ENCODE results near the gene MTHFD2. TPM values are rescaled to one million over a fixed set of nuclear protein-coding genes. Genes with fewer than 3 reads are reported as not detected.

The MTHFD2 gene
- total and polyA plus RNA-seq, 2 donors from 2014 or later, result 19.0 to 69.6 TPM

- intact Hi-C loops (cut with DNase I), result no loop called here
- DNase-seq (no peak), FAIRE-seq (no peak)
- no peaks in the 10 kb centered on the region for H3K27me3 ChIP-seq (ENCODE audit: control insufficient read depth, insufficient read depth, low read length)
- no peaks in the 10 kb centered on the region for H3K4me1 ChIP-seq (ENCODE audit: control insufficient read depth in 2 of 3, insufficient read depth in 2 of 3, low read depth in 1 of 3, low read length in 3 of 3)
- no peak overlapping the region for H3K27ac ChIP-seq (ENCODE audit: low read depth in 2 of 2, low read length in 2 of 2)
- H3K36me3 ChIP-seq (ENCODE audit: control insufficient read depth in 2 of 3, insufficient read depth in 3 of 3, low read length in 3 of 3), result peaks cover 4 to 20% (median 11%) of the 10 kb centered on the region in 3 donors
- TF ChIP-seq CTCF (IDR thresholded peaks at IDR 0.05; ENCODE audit: borderline replicate concordance, extremely low read depth, insufficient read depth), result no peak
- H3K9ac ChIP-seq (ENCODE audit: low read length in 3 of 3), result no peak overlapping the region
- no peaks in the 10 kb centered on the region for H3K9me3 ChIP-seq (ENCODE audit: control insufficient read depth in 2 of 3, insufficient read depth in 1 of 3, low read length in 3 of 3)
- no peak overlapping the region for H3K4me3 ChIP-seq (ENCODE audit: low read length in 3 of 3)
Measured at GRCh38 chr2:74152954-74153353, 45.5 kb upstream of the MTHFD2 start.

GRCh38 chr2:74155830-74156229 is 42.6 kb upstream of the MTHFD2 start:
- Histone ChIP-seq H3K4me3 (ENCODE audit: low read length in 3 of 3) (no peak overlapping the region), H3K27ac (ENCODE audit: low read depth in 2 of 2, low read length in 2 of 2) (no peak overlapping the region), H3K27me3 (ENCODE audit: control insufficient read depth, insufficient read depth, low read length) (no peaks in the 10 kb centered on the region), H3K9me3 (ENCODE audit: control insufficient read depth in 2 of 3, insufficient read depth in 1 of 3, low read length in 3 of 3) (no peaks in the 10 kb centered on the region), H3K9ac (ENCODE audit: low read length in 3 of 3) (no peak overlapping the region), H3K36me3 (ENCODE audit: control insufficient read depth in 2 of 3, insufficient read depth in 3 of 3, low read length in 3 of 3) (peaks cover 4 to 34% (median 12%) of the 10 kb centered on the region in 3 donors), H3K4me1 (ENCODE audit: control insufficient read depth in 2 of 3, insufficient read depth in 2 of 3, low read depth in 1 of 3, low read length in 3 of 3) (no peaks in the 10 kb centered on the region)
- FAIRE-seq (no peak), DNase-seq (no peak)
- no peak for TF ChIP-seq CTCF (IDR thresholded peaks at IDR 0.05; ENCODE audit: borderline replicate concordance, extremely low read depth, insufficient read depth)
- intact Hi-C loops (cut with DNase I), result no loop called here

- H3K9me3 ChIP-seq (ENCODE audit: control insufficient read depth in 2 of 3, insufficient read depth in 1 of 3, low read length in 3 of 3), result no peaks in the 10 kb centered on the region
- no peak overlapping the region for H3K27ac ChIP-seq (ENCODE audit: low read depth in 2 of 2, low read length in 2 of 2)
- DNase-seq (no peak), FAIRE-seq (no peak)
- no peak for TF ChIP-seq CTCF (IDR thresholded peaks at IDR 0.05; ENCODE audit: borderline replicate concordance, extremely low read depth, insufficient read depth)
- H3K4me3 ChIP-seq (ENCODE audit: low read length in 3 of 3), result no peak overlapping the region
- no peaks in the 10 kb centered on the region for H3K27me3 ChIP-seq (ENCODE audit: control insufficient read depth, insufficient read depth, low read length)
- H3K9ac ChIP-seq (ENCODE audit: low read length in 3 of 3), result no peak overlapping the region
- intact Hi-C loops (cut with DNase I), result no loop called here
- H3K36me3 ChIP-seq (ENCODE audit: control insufficient read depth in 2 of 3, insufficient read depth in 3 of 3, low read length in 3 of 3), result peaks cover 6 to 35% (median 15%) of the 10 kb centered on the region in 3 donors
- no peaks in the 10 kb centered on the region for H3K4me1 ChIP-seq (ENCODE audit: control insufficient read depth in 2 of 3, insufficient read depth in 2 of 3, low read depth in 1 of 3, low read length in 3 of 3)
Measured at GRCh38 chr2:74162951-74163350, 35.5 kb upstream of the MTHFD2 start.

GRCh38 chr2:74164761-74165160 is 33.7 kb upstream of the MTHFD2 start:
- TF ChIP-seq CTCF (IDR thresholded peaks at IDR 0.05; ENCODE audit: borderline replicate concordance, extremely low read depth, insufficient read depth), result no peak
- no peak overlapping the region for H3K27ac ChIP-seq (ENCODE audit: low read depth in 2 of 2, low read length in 2 of 2)
- peaks cover 10 to 30% (median 12%) of the 10 kb centered on the region in 3 donors for H3K36me3 ChIP-seq (ENCODE audit: control insufficient read depth in 2 of 3, insufficient read depth in 3 of 3, low read length in 3 of 3)
- no peak for DNase-seq
- intact Hi-C loops (cut with DNase I), result no loop called here
- H3K9me3 ChIP-seq (ENCODE audit: control insufficient read depth in 2 of 3, insufficient read depth in 1 of 3, low read length in 3 of 3), result no peaks in the 10 kb centered on the region
- H3K27me3 ChIP-seq (ENCODE audit: control insufficient read depth, insufficient read depth, low read length), result no peaks in the 10 kb centered on the region
- no peak for FAIRE-seq
- no peaks in the 10 kb centered on the region for H3K4me1 ChIP-seq (ENCODE audit: control insufficient read depth in 2 of 3, insufficient read depth in 2 of 3, low read depth in 1 of 3, low read length in 3 of 3)
- H3K9ac ChIP-seq (ENCODE audit: low read length in 3 of 3), result no peak overlapping the region
- no peak overlapping the region for H3K4me3 ChIP-seq (ENCODE audit: low read length in 3 of 3)
